HG03280 (cell line): Measurements from ENCODE around the gene YWHAQ.
"Not testable (repeated sequence)": the region's sequence is repeated elsewhere in the genome, so short reads cannot be mapped to it uniquely, and the experiment has no call there.

Experiments
- ATAC-seq: cut with Tn5 transposase; IDR thresholded peaks from one replicate; pipeline ENCODE4 v1.9.1; 2021; ENCODE audit warnings: mild to moderate bottlenecking, moderate library complexity; ENCODE audit not compliant: unreplicated experiment

YWHAQ gene

GRCh38 chr2:9631878-9632700 lies 1.3 kb upstream of the YWHAQ start:
- no peak for ATAC-seq

GRCh38 chr2:9631553-9631819 lies 689 bp upstream of the YWHAQ start:
- ATAC-seq: no peak

GRCh38 chr2:9630117-9630735 lies 571 bp downstream of the YWHAQ start:
- ATAC-seq: peak; percentile 51

GRCh38 chr2:9629222-9630116 lies 1.3 kb downstream of the YWHAQ start:
- no peak for ATAC-seq

GRCh38 chr2:9627310-9627709 lies 3.5 kb downstream of the YWHAQ start:
- no peak for ATAC-seq

GRCh38 chr2:9623151-9623550 lies 7.6 kb downstream of the YWHAQ start:
- ATAC-seq: no peak

- not testable (repeated sequence) for ATAC-seq
Observed at GRCh38 chr2:9621655-9622054, 9.1 kb downstream of the YWHAQ start.

GRCh38 chr2:9618410-9618809 lies 12.4 kb downstream of the YWHAQ start:
- ATAC-seq: no peak

- no peak for ATAC-seq
Observed at GRCh38 chr2:9617749-9618148, 13.0 kb downstream of the YWHAQ start.

GRCh38 chr2:9617296-9617695 lies 13.5 kb downstream of the YWHAQ start:
- no peak for ATAC-seq

GRCh38 chr2:9614562-9614961 lies 16.2 kb downstream of the YWHAQ start:
- ATAC-seq: no peak

GRCh38 chr2:9613291-9613690 lies 17.5 kb downstream of the YWHAQ start:
- no peak for ATAC-seq

- not testable (repeated sequence) for ATAC-seq
Observed at GRCh38 chr2:9611549-9611912, 19.3 kb downstream of the YWHAQ start.

- ATAC-seq: no peak
Observed at GRCh38 chr2:9610781-9611548, 19.8 kb downstream of the YWHAQ start.

GRCh38 chr2:9608491-9608890 lies 22.3 kb downstream of the YWHAQ start:
- ATAC-seq: not testable (repeated sequence)

- no peak for ATAC-seq
Observed at GRCh38 chr2:9602412-9602811, 28.4 kb downstream of the YWHAQ start.

GRCh38 chr2:9601397-9601796 lies 29.4 kb downstream of the YWHAQ start:
- no peak for ATAC-seq

GRCh38 chr2:9599430-9599829 lies 31.4 kb downstream of the YWHAQ start:
- ATAC-seq: no peak

GRCh38 chr2:9596621-9597311 lies 34.0 kb downstream of the YWHAQ start:
- ATAC-seq: no peak

- ATAC-seq: no peak
Observed at GRCh38 chr2:9595746-9596145, 35.1 kb downstream of the YWHAQ start.
